ENCODE measurements around the gene KLC1. TPM values are rescaled to one million over a fixed set of nuclear protein-coding genes. Genes with fewer than 3 reads are reported as not detected.

Gene KLC1
- total RNA-seq, 1 donor from 2014 or later: 238 TPM

DNA sequence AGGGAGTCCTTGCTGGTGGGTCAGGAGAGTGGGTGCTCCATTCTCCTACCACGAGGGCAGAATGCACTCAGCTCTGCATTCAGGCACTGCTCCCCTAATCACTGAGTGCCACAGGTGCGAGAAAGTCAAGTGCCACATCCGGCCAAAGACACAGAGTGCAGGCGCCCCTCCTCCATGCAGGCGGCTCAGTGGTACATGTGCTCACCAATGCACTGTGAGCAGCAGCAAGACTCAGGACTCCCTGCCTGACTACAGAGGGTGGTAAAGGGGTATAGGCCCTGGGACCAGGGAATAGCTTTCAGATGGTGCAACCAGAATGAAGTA, 119.5 kb downstream of the KLC1 start:
- Histone ChIP-seq H3K4me3 (ENCODE audit: insufficient read depth, low read depth, low read length) (no peak overlapping the region), H2AFZ (ENCODE audit: low read depth, low read length) (no peak overlapping the region), H4K20me1 (ENCODE audit: insufficient read depth, low read length) (no peaks in the 10 kb centered on the region), H3K27ac (ENCODE audit: low read depth, low read length) (no peak overlapping the region), H3K4me1 (ENCODE audit: insufficient read depth, low read length) (peaks cover 9% of the 10 kb centered on the region), H3K9me3 (ENCODE audit: insufficient read depth, low read depth, low read length) (no peaks in the 10 kb centered on the region), H3K79me2 (ENCODE audit: insufficient read depth, low read length) (no peaks in the 10 kb centered on the region), H3K4me2 (ENCODE audit: low read length) (no peak overlapping the region), H3K9ac (ENCODE audit: low read length) (no peak overlapping the region), H3K36me3 (ENCODE audit: insufficient read depth, low read length) (no peaks in the 10 kb centered on the region), H3K27me3 (ENCODE audit: insufficient read depth, low read length) (no peaks in the 10 kb centered on the region)
- Mint-ChIP-seq H3K4me3 (ENCODE audit: unreplicated experiment) (no peak overlapping the region), H3K27me3 (ENCODE audit: low read depth, unreplicated experiment) (no peaks in the 10 kb centered on the region), H3K36me3 (ENCODE audit: low read depth, unreplicated experiment) (peaks cover 4% of the 10 kb centered on the region), H3K4me1 (ENCODE audit: low read depth, unreplicated experiment) (peaks cover 7% of the 10 kb centered on the region), H3K9me3 (ENCODE audit: unreplicated experiment) (no peaks in the 10 kb centered on the region), H3K27ac (ENCODE audit: unreplicated experiment) (no peak overlapping the region)
- no peak for FAIRE-seq
- DNase-seq (ENCODE audit: low read depth): no peak
- TF ChIP-seq, protein P1, sequence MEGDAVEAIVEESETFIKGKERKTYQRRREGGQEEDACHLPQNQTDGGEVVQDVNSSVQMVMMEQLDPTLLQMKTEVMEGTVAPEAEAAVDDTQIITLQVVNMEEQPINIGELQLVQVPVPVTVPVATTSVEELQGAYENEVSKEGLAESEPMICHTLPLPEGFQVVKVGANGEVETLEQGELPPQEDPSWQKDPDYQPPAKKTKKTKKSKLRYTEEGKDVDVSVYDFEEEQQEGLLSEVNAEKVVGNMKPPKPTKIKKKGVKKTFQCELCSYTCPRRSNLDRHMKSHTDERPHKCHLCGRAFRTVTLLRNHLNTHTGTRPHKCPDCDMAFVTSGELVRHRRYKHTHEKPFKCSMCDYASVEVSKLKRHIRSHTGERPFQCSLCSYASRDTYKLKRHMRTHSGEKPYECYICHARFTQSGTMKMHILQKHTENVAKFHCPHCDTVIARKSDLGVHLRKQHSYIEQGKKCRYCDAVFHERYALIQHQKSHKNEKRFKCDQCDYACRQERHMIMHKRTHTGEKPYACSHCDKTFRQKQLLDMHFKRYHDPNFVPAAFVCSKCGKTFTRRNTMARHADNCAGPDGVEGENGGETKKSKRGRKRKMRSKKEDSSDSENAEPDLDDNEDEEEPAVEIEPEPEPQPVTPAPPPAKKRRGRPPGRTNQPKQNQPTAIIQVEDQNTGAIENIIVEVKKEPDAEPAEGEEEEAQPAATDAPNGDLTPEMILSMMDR (IDR thresholded peaks at IDR 0.05; ENCODE audit: insufficient read depth, low read depth, low read length): no peak
- no peak for TF ChIP-seq EZH2 (IDR thresholded peaks at IDR 0.05; ENCODE audit: insufficient read depth, low read length)

DNA sequence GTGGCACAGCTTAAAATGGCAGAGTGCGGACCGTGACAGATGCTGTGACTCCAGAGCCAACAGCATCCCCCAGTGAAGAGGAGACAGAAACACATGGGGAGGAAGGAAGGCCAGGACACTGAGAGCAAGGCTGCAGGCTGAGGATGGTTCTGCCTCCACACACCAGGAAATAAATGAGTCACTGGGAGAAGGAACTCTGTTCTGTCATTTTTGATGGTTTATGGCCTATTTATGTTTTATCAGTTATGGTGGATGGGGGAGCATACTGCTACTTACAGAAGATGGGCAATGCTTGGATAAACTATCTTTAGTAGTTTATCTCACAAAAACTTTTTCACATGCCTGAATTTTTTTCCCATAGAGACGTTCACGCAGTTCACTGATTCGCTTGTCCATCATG, 120.4 kb downstream of the KLC1 start:
- TF ChIP-seq, protein P1 (IDR thresholded peaks at IDR 0.05; ENCODE audit: insufficient read depth, low read depth, low read length): no peak
- TF ChIP-seq EZH2 (IDR thresholded peaks at IDR 0.05; ENCODE audit: insufficient read depth, low read length): no peak
- H3K79me2 ChIP-seq (ENCODE audit: insufficient read depth, low read length): no peaks in the 10 kb centered on the region
- peaks cover 9% of the 10 kb centered on the region for H3K4me1 ChIP-seq (ENCODE audit: insufficient read depth, low read length)
- no peaks in the 10 kb centered on the region for H3K27me3 ChIP-seq (ENCODE audit: insufficient read depth, low read length)
- no peaks in the 10 kb centered on the region for H3K9me3 ChIP-seq (ENCODE audit: insufficient read depth, low read depth, low read length)
- H3K36me3 Mint-ChIP-seq (ENCODE audit: low read depth, unreplicated experiment): peaks cover 4% of the 10 kb centered on the region
- DNase-seq (ENCODE audit: low read depth) (no peak), FAIRE-seq (peak; percentile 29)
- H4K20me1 ChIP-seq (ENCODE audit: insufficient read depth, low read length): no peaks in the 10 kb centered on the region
- H3K9ac ChIP-seq (ENCODE audit: low read length): no peak overlapping the region
- H3K27ac ChIP-seq (ENCODE audit: low read depth, low read length): no peak overlapping the region
- H3K4me1 Mint-ChIP-seq (ENCODE audit: low read depth, unreplicated experiment): peaks cover 7% of the 10 kb centered on the region
- H2AFZ ChIP-seq (ENCODE audit: low read depth, low read length): no peak overlapping the region
- no peaks in the 10 kb centered on the region for H3K9me3 Mint-ChIP-seq (ENCODE audit: unreplicated experiment)
- H3K27me3 Mint-ChIP-seq (ENCODE audit: low read depth, unreplicated experiment): no peaks in the 10 kb centered on the region
- H3K4me3 ChIP-seq (ENCODE audit: insufficient read depth, low read depth, low read length): no peak overlapping the region
- no peak overlapping the region for H3K4me3 Mint-ChIP-seq (ENCODE audit: unreplicated experiment)
- H3K27ac Mint-ChIP-seq (ENCODE audit: unreplicated experiment): no peak overlapping the region
- H3K4me2 ChIP-seq (ENCODE audit: low read length): no peak overlapping the region
- H3K36me3 ChIP-seq (ENCODE audit: insufficient read depth, low read length): no peaks in the 10 kb centered on the region

DNA sequence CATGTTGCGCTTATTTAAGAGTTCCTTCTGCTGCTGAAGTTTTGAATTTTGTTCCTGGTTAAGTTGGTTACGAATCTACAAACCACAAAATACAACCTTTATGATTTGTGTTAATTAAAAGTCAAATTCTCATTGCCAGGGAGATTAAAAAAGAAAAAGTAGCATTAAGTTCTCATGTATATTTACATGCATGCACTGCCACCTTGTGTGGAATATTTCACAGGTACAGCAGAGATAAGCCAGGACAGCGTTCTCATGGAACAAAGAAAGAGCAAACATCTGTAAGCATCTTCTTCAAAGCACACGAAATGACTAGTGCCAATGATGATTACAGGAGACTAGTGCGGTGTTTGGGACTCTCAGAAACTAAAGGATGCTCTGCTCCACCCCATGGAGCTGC, 120.8 kb downstream of the KLC1 start:
- no peak overlapping the region for H3K27ac Mint-ChIP-seq (ENCODE audit: unreplicated experiment)
- Histone ChIP-seq H4K20me1 (ENCODE audit: insufficient read depth, low read length) (no peaks in the 10 kb centered on the region), H3K4me1 (ENCODE audit: insufficient read depth, low read length) (peaks cover 9% of the 10 kb centered on the region), H3K27me3 (ENCODE audit: insufficient read depth, low read length) (no peaks in the 10 kb centered on the region), H3K4me2 (ENCODE audit: low read length) (no peak overlapping the region), H3K4me3 (ENCODE audit: insufficient read depth, low read depth, low read length) (no peak overlapping the region), H3K36me3 (ENCODE audit: insufficient read depth, low read length) (no peaks in the 10 kb centered on the region), H3K9me3 (ENCODE audit: insufficient read depth, low read depth, low read length) (no peaks in the 10 kb centered on the region), H3K79me2 (ENCODE audit: insufficient read depth, low read length) (no peaks in the 10 kb centered on the region), H3K27ac (ENCODE audit: low read depth, low read length) (no peak overlapping the region), H3K9ac (ENCODE audit: low read length) (no peak overlapping the region), H2AFZ (ENCODE audit: low read depth, low read length) (no peak overlapping the region)
- peaks cover 7% of the 10 kb centered on the region for H3K4me1 Mint-ChIP-seq (ENCODE audit: low read depth, unreplicated experiment)
- no peaks in the 10 kb centered on the region for H3K9me3 Mint-ChIP-seq (ENCODE audit: unreplicated experiment)
- no peak overlapping the region for H3K4me3 Mint-ChIP-seq (ENCODE audit: unreplicated experiment)
- peaks cover 4% of the 10 kb centered on the region for H3K36me3 Mint-ChIP-seq (ENCODE audit: low read depth, unreplicated experiment)
- FAIRE-seq (no peak), DNase-seq (ENCODE audit: low read depth) (no peak)
- no peak for TF ChIP-seq EZH2 (IDR thresholded peaks at IDR 0.05; ENCODE audit: insufficient read depth, low read length)
- TF ChIP-seq, protein P1 (IDR thresholded peaks at IDR 0.05; ENCODE audit: insufficient read depth, low read depth, low read length): no peak
- no peaks in the 10 kb centered on the region for H3K27me3 Mint-ChIP-seq (ENCODE audit: low read depth, unreplicated experiment)

Other genes starting within 250 kb of the KLC1 start
- gene MARK3, start 243.8 kb upstream of the KLC1 start, total RNA-seq: 111 and 124 TPM in 2 replicates
- 174 and 178 TPM in 2 replicates for gene CKB, start 106.4 kb upstream of the KLC1 start, total RNA-seq
- gene TRMT61A, start 100.0 kb upstream of the KLC1 start, total RNA-seq: 11.9 and 12.4 TPM in 2 replicates
- 32.3 and 35.2 TPM in 2 replicates for gene BAG5, start 66.6 kb upstream of the KLC1 start, total RNA-seq
- 56.2 TPM in 2 replicates for gene COA8, start 66.3 kb upstream of the KLC1 start, total RNA-seq
- 2.3 and 5.2 TPM in 2 replicates for gene XRCC3, start 86.2 kb downstream of the KLC1 start, total RNA-seq
- 41.7 and 42.0 TPM in 2 replicates for gene ZFYVE21, start 86.6 kb downstream of the KLC1 start, total RNA-seq
- 7.0 and 9.5 TPM in 2 replicates for gene PPP1R13B, start 218.4 kb downstream of the KLC1 start, total RNA-seq